ENCODE data around the gene KLHDC1. TPM values are rescaled to one million over a fixed set of nuclear protein-coding genes. Genes with fewer than 3 reads are reported as not detected.
"Not testable (repeated sequence)": the region's sequence is repeated elsewhere in the genome, so short reads cannot be mapped to it uniquely, and the experiment has no call there.

Gene KLHDC1
- total RNA-seq, 4 donors from 2014 or later = 6.6 to 20.3 (median 16.1) TPM

DNA sequence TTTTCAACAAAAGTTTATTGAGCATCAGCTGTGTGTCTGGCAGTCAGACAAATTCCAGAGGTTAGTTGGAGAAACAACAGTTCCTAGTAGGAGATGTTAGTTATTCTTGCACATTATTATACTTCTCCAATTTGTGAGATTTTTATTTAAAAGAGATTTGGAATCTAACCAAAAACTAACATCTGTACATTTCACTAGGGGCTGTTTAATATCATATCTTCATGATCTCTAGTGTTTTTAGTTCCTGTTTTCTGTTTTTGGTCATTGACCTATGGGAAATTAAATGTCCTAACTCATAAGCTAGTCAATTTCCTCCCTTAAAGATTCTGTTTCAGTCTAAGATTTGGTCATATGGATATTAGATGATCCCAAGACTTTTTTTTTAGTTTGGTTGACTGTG is 40.9 kb downstream of the KLHDC1 start:
- Histone ChIP-seq H3K4me1 (no peaks in the 10 kb centered on the region), H3K27ac (no peak overlapping the region), H3K9me3 (no peaks in the 10 kb centered on the region), H3K36me3 (peaks cover 0 to 60% (median 0%) of the 10 kb centered on the region in 3 donors), H3K27me3 (no peaks in the 10 kb centered on the region), H3K4me3 (no peak overlapping the region)
- TF ChIP-seq POLR2A (IDR thresholded peaks at IDR 0.05) (no peak), CTCF (IDR thresholded peaks at IDR 0.05) (no peak), EP300 (IDR thresholded peaks at IDR 0.05) (no peak)
- DNase-seq (ENCODE audit: low spot score in 2 of 2) = no peak

- H3K27ac ChIP-seq; DNase-seq (ENCODE audit: low spot score in 2 of 2); H3K4me3 ChIP-seq; H3K9me3 ChIP-seq; H3K27me3 ChIP-seq; H3K4me1 ChIP-seq: not testable (repeated sequence)
- peaks cover 0 to 56% (median 0%) of the 10 kb centered on the region in 3 donors for H3K36me3 ChIP-seq
- 94 to 97% methylated on average over 4 of the region's 4 CpGs for WGBS, 2 donors
Observed at GRCh38 chr14:49735669-49736068, 42.7 kb downstream of the KLHDC1 start.

GRCh38 chr14:49745191-49745590 is 52.3 kb downstream of the KLHDC1 start:
- H3K36me3 ChIP-seq = peaks cover 0 to 92% (median 0%) of the 10 kb centered on the region in 3 donors
- H3K27ac ChIP-seq = no peak overlapping the region
- H3K9me3 ChIP-seq = no peaks in the 10 kb centered on the region
- H3K4me3 ChIP-seq = no peak overlapping the region
- TF ChIP-seq EP300 (IDR thresholded peaks at IDR 0.05) (no peak), CTCF (IDR thresholded peaks at IDR 0.05) (no peak), POLR2A (IDR thresholded peaks at IDR 0.05) (no peak)
- 85 to 94% methylated on average over 1 of the region's 1 CpG for WGBS, 2 donors
- no peaks in the 10 kb centered on the region for H3K27me3 ChIP-seq
- no peaks in the 10 kb centered on the region for H3K4me1 ChIP-seq
- DNase-seq (ENCODE audit: low spot score in 2 of 2) = no peak

DNA sequence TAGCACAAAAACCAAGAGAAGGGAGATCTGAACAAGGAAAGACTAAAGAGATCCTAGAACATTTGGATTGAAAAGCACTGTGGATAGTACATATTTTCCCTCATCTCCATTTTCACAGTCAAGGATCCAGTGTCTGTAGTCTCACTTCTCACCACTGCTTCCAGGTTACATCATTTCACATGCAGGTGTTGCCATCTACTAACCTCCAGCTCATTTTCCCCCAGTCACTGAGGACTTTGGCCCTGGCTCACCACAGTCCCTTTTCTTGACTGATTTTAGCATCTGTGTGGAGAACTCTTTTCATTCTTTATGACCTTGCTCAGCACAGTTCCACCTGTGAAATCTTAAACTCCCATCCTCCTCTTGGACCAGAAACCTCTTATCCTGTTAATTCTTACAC is 53.6 kb downstream of the KLHDC1 start:
- H3K27ac ChIP-seq; H3K27me3 ChIP-seq; H3K4me3 ChIP-seq; H3K4me1 ChIP-seq; H3K9me3 ChIP-seq; DNase-seq (ENCODE audit: low spot score in 2 of 2): not testable (repeated sequence)
- H3K36me3 ChIP-seq = peaks cover 0 to 81% (median 0%) of the 10 kb centered on the region in 3 donors

DNA sequence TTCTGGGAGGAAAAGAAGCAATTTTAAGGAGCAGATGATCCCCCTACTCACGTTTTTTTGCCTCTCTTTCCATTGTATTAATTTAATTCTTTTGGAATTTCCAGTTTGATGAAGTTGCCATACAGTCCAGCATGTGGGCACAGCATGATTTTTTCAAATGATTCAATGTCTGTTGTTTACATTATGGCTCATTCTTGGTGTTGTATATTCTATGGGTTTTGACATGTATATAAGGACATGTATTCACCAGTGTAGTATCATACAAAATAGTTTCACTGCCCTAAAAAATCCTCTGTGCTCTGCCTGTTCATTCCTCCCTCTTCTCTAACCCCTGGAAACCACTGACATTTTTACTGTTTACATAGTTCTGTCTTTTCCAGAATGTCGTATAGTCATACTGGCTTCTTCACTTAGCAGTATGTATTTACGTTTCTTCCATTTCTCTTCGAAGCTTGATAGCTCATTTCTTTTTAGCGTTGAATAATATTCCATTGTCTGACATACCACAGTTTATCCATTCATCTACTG is 61.7 kb downstream of the KLHDC1 start:
- H3K4me1 ChIP-seq = no peaks in the 10 kb centered on the region
- TF ChIP-seq EP300 (IDR thresholded peaks at IDR 0.05) (no peak), CTCF (IDR thresholded peaks at IDR 0.05) (no peak), POLR2A (IDR thresholded peaks at IDR 0.05) (no peak)
- no peak overlapping the region for H3K27ac ChIP-seq
- DNase-seq (ENCODE audit: low spot score in 2 of 2) = no peak
- H3K9me3 ChIP-seq = no peaks in the 10 kb centered on the region
- WGBS, 2 donors = 71 to 73% methylated on average over 5 of the region's 5 CpGs
- H3K27me3 ChIP-seq = no peaks in the 10 kb centered on the region
- H3K4me3 ChIP-seq = no peak overlapping the region
- H3K36me3 ChIP-seq = peaks cover 0 to 41% (median 0%) of the 10 kb centered on the region in 3 donors

DNA sequence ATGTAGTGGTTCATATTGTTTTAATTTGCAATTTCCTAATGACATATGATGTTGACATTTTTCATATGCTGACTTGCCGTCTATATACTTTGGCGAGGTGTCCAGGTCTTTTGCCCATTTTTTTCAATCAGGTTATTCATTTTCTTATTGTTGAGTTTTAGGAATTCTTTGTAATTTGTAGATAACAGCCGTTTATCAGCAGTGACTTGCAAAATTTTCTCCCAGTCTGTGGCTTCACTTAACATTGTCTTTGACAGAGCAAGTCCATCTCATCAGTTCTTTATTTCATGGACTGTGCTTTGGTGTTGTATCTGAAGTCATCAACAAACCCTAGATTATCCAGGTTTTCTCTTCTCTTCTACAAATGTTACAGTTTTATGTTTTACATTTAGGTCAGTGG is 62.5 kb downstream of the KLHDC1 start:
- Histone ChIP-seq H3K27me3 (no peaks in the 10 kb centered on the region), H3K36me3 (peaks cover 0 to 33% (median 0%) of the 10 kb centered on the region in 3 donors)

More for the DNA sequence above, 62.5 kb downstream of the KLHDC1 start:
- WGBS, 2 donors = 86 to 93% methylated on average over 3 of the region's 3 CpGs
- TF ChIP-seq CTCF (IDR thresholded peaks at IDR 0.05) (no peak), EP300 (IDR thresholded peaks at IDR 0.05) (no peak), POLR2A (IDR thresholded peaks at IDR 0.05) (no peak)
- Histone ChIP-seq H3K9me3 (no peaks in the 10 kb centered on the region), H3K27ac (no peak overlapping the region), H3K4me1 (no peaks in the 10 kb centered on the region), H3K4me3 (no peak overlapping the region)
- no peak for DNase-seq (ENCODE audit: low spot score in 2 of 2)

Measured in tibial nerve (tissue), 4 donors.